H1 (cell line): ENCODE data around the gene WIPI1. TPM values are rescaled to one million over a fixed set of nuclear protein-coding genes. Genes with fewer than 3 reads are reported as not detected.

Experiments
- CBX5 ChIP-seq: fragments of 300-800, 300-1000 bp; sonication (generic); IDR thresholded peaks from 2 replicates; pipeline ENCODE4 v1.7.1; 2016; ENCODE audit warnings: antibody characterized with exemption, low read length, low read depth
- HDAC2 ChIP-seq, 2 experiments: fragments of 300-600 bp in 1 of 2; sonication (generic) in 1 of 2; IDR thresholded peaks; 2 replicates each; pipeline ENCODE4 v1.6.1; 2011 to 2012; ENCODE audit warnings: low read depth in 2 of 2, low read length in 2 of 2, mild to moderate bottlenecking in 2 of 2, moderate library complexity in 2 of 2, borderline replicate concordance in 1 of 2, inconsistent platforms in 1 of 2
- JUND ChIP-seq: IDR thresholded peaks from 2 replicates; pipeline ENCODE4 v1.6.1; 2011; ENCODE audit warnings: mild to moderate bottlenecking, improper control_type of control experiment, low read length
- POLR2AphosphoS5 ChIP-seq: IDR thresholded peaks from 2 replicates; pipeline ENCODE4 v1.6.1; 2011; ENCODE audit warnings: low read depth, low read length
- RFX5 ChIP-seq: IDR thresholded peaks from 2 replicates; pipeline ENCODE4 v1.6.1; 2011; ENCODE audit warnings: low read depth, low read length, improper control_type of control experiment, borderline replicate concordance
- TBP ChIP-seq: IDR thresholded peaks from 2 replicates; pipeline ENCODE4 v1.6.1; 2011; ENCODE audit warnings: low read depth, low read length, improper control_type of control experiment
- polyA plus RNA-seq, 7 experiments: library from polyadenylated mRNA; depleted of rRNA in 3 of 7; stranded (reverse) in 5 of 7; unstranded in 2 of 7; fragments of >200 nt in 5 of 7; fragments of 200-250 nt in 2 of 7; gene quantifications; 1 replicate in 5 of 7; 2 replicates in 1 of 7; 4 replicates in 1 of 7; pipeline versions ENCODE4 v1.2.1 to v1.2.3, GENCODE V29; 2011 to 2013; ENCODE audit warnings: missing spikeins in 2 of 7, mixed read lengths in 2 of 7
- total RNA-seq: library from RNA; stranded (reverse); fragmentation: NEBNext Ultra II Directional; extraction: Animal tissue kit (Norgen Biotek cat#: 25700); gene quantifications from 2 replicates; pipeline ENCODE4 v1.2.1, GENCODE V29; 2021
- TF ChIP-seq, protein P1 (sequence below): IDR thresholded peaks from 2 replicates; pipeline ENCODE4 v1.6.1; 2011; ENCODE audit warnings: low read depth, mild to moderate bottlenecking, low read length; ENCODE audit not compliant: insufficient read depth

WIPI1 gene
- total and polyA plus RNA-seq, 2 of the 8 experiments (the other 6 are each of a cell fraction or from before 2014, with no cell fraction given): 16.6 to 17.4 TPM

GRCh38 chr17:68449021-68449739, 8.1 kb downstream of the WIPI1 start (continued):
- TF ChIP-seq TBP (no peak), HDAC2 (IDR thresholded peaks at IDR 0.05; ENCODE audit: borderline replicate concordance in 1 of 2, low read depth in 2 of 2, low read length in 2 of 2) (no peak), POLR2AphosphoS5 (no peak), RFX5 (no peak), CBX5 (no peak), JUND (no peak)
- TF ChIP-seq, protein P1, sequence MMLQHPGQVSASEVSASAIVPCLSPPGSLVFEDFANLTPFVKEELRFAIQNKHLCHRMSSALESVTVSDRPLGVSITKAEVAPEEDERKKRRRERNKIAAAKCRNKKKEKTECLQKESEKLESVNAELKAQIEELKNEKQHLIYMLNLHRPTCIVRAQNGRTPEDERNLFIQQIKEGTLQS: no peak
